Brain microvascular endothelial cell (primary cell): ENCODE data around the gene EBLN2.

Source experiments
- DNase-seq: peaks from one replicate; pipeline ENCODE4 v3.0.0-alpha.2; 2020
- H3K27ac ChIP-seq: fragments of 250-450 bp; sonication (Bioruptor Pico); 2 replicates; pipeline ENCODE4 v1.5.1; 2020; ENCODE audit warnings: mild to moderate bottlenecking, moderate library complexity
- H3K27me3 ChIP-seq: fragments of 250-450 bp; sonication (Bioruptor Pico); replicated peaks from 2 replicates; pipeline ENCODE4 v1.5.1; 2020; ENCODE audit warnings: mild to moderate bottlenecking
- H3K36me3 ChIP-seq: fragments of 250-450 bp; sonication (Bioruptor Pico); replicated peaks from 2 replicates; pipeline ENCODE4 v1.5.1; 2020; ENCODE audit warnings: mild to moderate bottlenecking
- H3K4me3 ChIP-seq: 2 replicates; pipeline ENCODE4 v1.5.1; 2011; ENCODE audit warnings: low read depth, mild to moderate bottlenecking, control low read depth, low read length, moderate library complexity
- CTCF ChIP-seq: IDR thresholded peaks from 2 replicates; pipeline ENCODE4 v1.5.1; 2011; ENCODE audit warnings: low read depth, mild to moderate bottlenecking, moderate library complexity, low read length, control low read depth, inconsistent platforms; ENCODE audit errors: missing control alignments
- in situ Hi-C: cut with HindIII; loops from 2 replicates; pipeline ENCODE4 v1.10.0; 2017; ENCODE audit warnings: low sequenced_read_pairs, low pct_ligation_motif_present

The EBLN2 gene

DNA sequence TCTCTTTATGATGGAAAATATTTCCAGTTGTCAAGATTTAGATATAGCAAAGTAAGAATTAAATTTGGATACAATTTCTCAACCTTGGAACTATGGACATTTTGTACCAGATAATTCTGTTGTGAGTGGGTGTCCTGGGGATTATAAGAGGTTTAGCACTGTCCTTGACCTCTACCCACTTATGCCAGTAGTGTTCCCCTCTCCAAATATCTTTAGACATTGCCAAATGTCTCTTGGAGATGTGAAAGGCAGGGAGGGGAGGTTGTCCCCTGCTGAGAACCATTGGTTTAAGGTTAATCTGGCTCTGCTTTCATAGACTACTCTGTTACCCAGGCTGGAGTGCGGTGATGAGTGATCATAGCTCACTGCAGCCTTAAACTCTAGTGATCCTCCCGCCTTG lies at the start of gene EBLN2:
EBLN2 (plus strand) TSS at position 244 of the 400 bp plus-strand sequence. CDS start 423 bp downstream, outside the sequence.
- H3K36me3 ChIP-seq = peaks cover 16% of the 10 kb centered on the region
- no peak within 1 kb of the TSS for H3K27ac ChIP-seq
- TF ChIP-seq CTCF = no peak
- no peak for DNase-seq
- H3K27me3 ChIP-seq = no peaks in the 10 kb centered on the region
- no peak within 1 kb of the TSS for H3K4me3 ChIP-seq
- in situ Hi-C loops = no loop called here

- TF ChIP-seq CTCF = no peak
- in situ Hi-C loops = no loop called here
- no peak for DNase-seq
- Histone ChIP-seq H3K27me3 (no peaks in the 10 kb centered on the region), H3K27ac (no peak overlapping the region), H3K36me3 (no peaks in the 10 kb centered on the region), H3K4me3 (no peak overlapping the region)
Measured at GRCh38 chr3:73018298-73018697, 43.2 kb upstream of the EBLN2 start.

DNA sequence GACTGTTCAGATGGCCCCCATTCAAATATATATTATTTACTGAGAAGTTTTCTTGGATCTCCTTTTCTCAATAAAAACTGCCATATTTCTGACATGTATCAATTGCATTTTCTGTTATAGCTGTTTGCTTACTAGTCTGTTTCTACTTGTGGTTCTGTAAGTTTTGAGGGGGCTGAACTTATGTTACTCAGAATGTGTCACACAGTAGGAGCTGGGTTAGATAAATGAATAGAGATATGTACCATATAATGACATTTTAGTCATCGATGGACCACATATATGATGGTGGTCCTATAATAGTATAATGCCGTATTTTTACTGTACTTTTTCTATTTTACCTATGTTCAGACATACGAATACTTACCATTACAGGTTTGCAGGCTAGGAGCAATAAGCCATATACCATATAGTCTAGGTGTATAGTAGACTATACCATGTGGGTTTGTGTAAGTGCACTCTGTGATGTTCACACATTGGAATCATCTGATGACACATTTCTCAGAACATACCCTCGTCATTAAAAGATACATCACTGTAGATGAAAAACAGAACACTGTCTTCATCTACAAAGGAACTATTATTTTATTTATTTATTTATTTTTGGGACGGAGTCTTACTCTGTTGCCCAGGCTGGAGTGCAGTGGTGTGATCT lies 42.5 kb upstream of the EBLN2 start:
- no peak overlapping the region for H3K4me3 ChIP-seq
- H3K27me3 ChIP-seq = no peaks in the 10 kb centered on the region
- in situ Hi-C loops = no loop called here
- DNase-seq = no peak
- no peaks in the 10 kb centered on the region for H3K36me3 ChIP-seq
- TF ChIP-seq CTCF = no peak
- no peak overlapping the region for H3K27ac ChIP-seq

- TF ChIP-seq CTCF = no peak
- H3K27me3 ChIP-seq = no peaks in the 10 kb centered on the region
- in situ Hi-C loops = no loop called here
- H3K4me3 ChIP-seq = no peak overlapping the region
- no peak for DNase-seq
- H3K36me3 ChIP-seq = no peaks in the 10 kb centered on the region
- no peak overlapping the region for H3K27ac ChIP-seq
Measured at GRCh38 chr3:73021301-73021835, 40.1 kb upstream of the EBLN2 start.

DNA sequence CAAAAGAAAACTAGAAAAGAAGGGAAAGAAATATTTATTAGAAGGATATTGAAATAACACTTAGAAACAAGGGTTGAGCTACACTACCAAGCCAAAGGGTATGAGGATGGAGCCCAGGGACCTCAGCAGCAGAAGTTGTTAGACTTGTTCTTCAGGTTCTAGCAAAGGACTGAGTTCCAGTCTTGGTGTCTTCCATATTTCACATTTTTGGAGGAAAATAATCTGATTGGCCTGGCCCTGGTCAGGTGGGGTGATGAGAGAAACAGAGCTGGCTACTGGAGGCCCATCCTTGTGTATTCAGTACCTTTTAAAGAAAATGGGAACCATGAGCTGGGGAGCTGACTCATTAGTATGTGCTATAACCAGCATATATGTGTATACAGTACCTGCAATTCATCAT lies 36.6 kb upstream of the EBLN2 start:
- no peak for TF ChIP-seq CTCF
- Histone ChIP-seq H3K4me3 (no peak overlapping the region), H3K27me3 (no peaks in the 10 kb centered on the region), H3K27ac (no peak overlapping the region), H3K36me3 (no peaks in the 10 kb centered on the region)
- in situ Hi-C loops = no loop called here
- DNase-seq = no peak
